Measurements from ENCODE around the gene PTPRR.

- TF ChIP-seq CTCF (IDR thresholded peaks at IDR 0.05) (no peak), POLR2A (IDR thresholded peaks at IDR 0.05) (no peak)
Measured at GRCh38 chr12:70749931-70750330, 170.6 kb downstream of the PTPRR start.

Data from adrenal gland (tissue), 5 donors.